Measurements from ENCODE around the gene EP400.
"Not testable (repeated sequence)": the region's sequence is repeated elsewhere in the genome, so short reads cannot be mapped to it uniquely, and the experiment has no call there.

Gene EP400

GRCh38 chr12:132071040-132071810, 121.5 kb downstream of the EP400 start:
- DNase-seq, result no peak

- DNase-seq, result no peak
These were observed 122.2 kb downstream of the EP400 start for GRCh38 chr12:132071830-132072384.

GRCh38 chr12:132074216-132074615, 124.5 kb downstream of the EP400 start:
- DNase-seq, result no peak

GRCh38 chr12:132075026-132075713, 125.4 kb downstream of the EP400 start:
- no peak for DNase-seq

GRCh38 chr12:132075714-132076553, 126.2 kb downstream of the EP400 start:
- DNase-seq, result no peak

DNA sequence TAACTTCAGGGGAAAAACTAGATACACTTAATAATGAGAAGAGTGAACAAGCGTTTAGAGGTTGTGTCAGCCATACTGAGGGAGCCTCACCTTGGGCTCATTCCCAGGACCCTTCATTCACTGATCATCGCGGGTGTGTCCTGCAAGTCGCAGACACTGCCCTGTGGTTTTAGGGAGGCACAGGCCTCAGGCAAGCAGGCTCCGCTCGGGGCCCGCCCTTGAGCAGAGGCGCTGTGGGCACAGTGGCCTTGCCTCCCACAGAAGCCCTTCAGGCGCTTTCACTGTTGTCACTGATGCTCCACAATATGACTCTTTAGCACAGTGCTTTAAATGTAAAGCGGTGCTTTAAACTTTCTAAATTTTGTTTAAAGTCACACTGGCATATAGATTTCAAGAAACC, 127.0 kb downstream of the EP400 start:
- DNase-seq, result no peak

- no peak for DNase-seq
These were observed 127.8 kb downstream of the EP400 start for GRCh38 chr12:132077322-132078100.

GRCh38 chr12:132078190-132078589, 128.4 kb downstream of the EP400 start:
- no peak for DNase-seq

DNA sequence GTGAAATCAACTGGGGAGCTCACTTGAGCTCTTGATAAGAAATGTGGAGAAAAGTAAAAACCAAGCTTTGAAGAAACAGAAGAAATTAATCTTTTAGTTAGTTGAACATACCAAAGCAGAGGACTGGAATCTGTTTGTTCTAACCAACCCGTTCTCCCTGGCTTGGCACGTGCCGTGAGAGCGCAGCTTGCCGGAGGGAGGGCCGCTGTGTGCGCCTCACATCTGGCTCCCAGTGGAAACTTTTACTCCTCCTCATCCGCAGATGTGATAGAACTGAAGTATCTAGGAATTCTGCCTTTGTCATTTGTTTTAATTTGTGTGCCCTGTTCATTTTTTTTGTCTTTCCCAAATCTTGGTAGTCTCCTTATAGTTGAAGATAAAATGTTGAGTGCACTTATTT, 129.5 kb downstream of the EP400 start:
- DNase-seq, result no peak

DNA sequence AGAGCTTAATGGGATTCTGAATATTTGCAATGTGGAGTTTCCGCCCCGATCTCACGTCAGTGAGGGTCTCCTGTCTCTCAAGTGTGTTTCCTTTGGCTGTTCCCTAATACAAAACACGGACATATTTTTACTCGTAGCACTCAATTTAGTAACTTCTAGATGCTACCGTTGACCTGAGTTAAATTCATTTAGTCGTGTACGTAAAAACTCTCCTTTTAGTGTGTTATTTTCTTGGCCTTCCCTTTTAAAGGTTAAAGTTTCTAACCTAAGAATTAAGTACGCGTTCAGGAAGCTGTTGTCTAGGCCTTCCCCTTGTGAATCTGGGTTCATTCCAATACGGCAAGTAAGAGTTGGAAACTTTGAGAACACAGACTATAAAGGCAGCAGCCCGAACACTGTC, 130.0 kb downstream of the EP400 start:
- DNase-seq, result no peak

- not testable (repeated sequence) for DNase-seq
These were observed 130.8 kb downstream of the EP400 start for GRCh38 chr12:132080515-132080914.

GRCh38 chr12:132081423-132081822, 131.7 kb downstream of the EP400 start:
- no peak for DNase-seq

DNA sequence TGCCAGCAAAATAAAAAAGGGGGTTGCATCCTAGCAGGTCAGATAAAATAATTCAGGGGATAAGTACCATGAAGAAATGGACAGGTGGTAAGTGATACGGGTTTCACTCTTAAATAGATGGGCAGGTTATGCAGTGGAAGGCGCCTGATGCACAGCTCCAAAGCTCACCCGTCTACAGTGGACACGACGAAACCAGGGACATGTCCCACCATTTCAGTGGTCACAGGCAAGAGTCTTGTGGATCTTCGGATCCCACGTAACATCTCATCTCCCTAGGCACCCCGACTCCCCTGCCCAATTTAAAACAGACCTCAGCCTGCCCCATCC, 133.8 kb downstream of the EP400 start:
- no peak for DNase-seq

DNA sequence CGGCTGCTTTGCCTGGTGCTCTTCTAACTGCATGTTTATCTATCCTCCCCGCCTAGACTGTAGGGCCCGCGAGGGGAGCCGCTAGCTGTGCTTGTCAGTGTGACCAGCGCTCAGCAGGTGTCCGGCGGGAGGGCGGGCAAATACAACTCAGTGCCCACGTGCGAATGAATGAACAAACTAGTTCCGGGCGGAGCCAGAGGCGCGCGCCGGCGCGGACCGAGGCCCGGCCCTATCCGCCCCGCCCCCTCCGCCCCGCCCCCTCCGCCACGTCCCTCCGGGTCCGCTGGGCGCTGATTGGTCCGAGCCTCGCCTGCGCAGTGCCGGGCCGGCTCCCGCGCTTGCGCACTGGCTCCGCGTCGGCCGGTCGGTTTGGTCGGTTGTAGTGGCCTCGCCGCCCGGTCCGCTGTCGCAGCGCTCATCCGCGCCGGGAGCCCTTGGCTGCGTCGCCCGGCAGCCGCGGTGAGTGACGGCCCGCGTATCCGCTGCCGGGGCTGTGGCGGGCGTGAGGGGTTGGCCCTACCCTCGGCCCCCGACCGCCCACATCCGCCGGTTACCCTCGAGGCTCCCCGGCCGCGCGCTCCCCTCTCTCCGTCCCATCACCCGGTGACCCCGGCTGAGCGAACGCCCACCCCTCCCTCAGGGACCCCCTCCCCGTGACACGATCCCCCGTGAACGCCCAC, 134.3 kb downstream of the EP400 start:
- DNase-seq, result peak; percentile 78

GRCh38 chr12:132084621-132085290, 135.0 kb downstream of the EP400 start:
- no peak for DNase-seq

DNA sequence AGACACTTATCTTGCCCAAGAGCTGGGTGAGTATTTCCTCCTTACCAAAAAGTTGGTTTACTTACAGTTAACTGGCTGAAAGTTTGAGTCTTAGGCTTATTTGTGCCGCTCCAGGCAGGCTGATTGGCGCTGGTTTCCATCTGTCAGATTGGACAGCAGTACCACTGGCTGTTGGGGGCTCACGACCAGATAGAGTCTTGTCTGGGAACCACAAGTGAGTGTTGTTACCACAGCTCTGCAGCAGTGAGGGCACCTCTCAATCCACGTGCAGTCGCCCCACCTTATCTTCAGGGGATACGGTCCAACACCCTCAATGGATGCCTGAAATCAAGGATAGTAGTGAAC, 135.5 kb downstream of the EP400 start:
- no peak for DNase-seq

GRCh38 chr12:132089407-132089910, 139.7 kb downstream of the EP400 start:
- DNase-seq, result no peak

- no peak for DNase-seq
These were observed 144.6 kb downstream of the EP400 start for GRCh38 chr12:132094269-132094891.

DNA sequence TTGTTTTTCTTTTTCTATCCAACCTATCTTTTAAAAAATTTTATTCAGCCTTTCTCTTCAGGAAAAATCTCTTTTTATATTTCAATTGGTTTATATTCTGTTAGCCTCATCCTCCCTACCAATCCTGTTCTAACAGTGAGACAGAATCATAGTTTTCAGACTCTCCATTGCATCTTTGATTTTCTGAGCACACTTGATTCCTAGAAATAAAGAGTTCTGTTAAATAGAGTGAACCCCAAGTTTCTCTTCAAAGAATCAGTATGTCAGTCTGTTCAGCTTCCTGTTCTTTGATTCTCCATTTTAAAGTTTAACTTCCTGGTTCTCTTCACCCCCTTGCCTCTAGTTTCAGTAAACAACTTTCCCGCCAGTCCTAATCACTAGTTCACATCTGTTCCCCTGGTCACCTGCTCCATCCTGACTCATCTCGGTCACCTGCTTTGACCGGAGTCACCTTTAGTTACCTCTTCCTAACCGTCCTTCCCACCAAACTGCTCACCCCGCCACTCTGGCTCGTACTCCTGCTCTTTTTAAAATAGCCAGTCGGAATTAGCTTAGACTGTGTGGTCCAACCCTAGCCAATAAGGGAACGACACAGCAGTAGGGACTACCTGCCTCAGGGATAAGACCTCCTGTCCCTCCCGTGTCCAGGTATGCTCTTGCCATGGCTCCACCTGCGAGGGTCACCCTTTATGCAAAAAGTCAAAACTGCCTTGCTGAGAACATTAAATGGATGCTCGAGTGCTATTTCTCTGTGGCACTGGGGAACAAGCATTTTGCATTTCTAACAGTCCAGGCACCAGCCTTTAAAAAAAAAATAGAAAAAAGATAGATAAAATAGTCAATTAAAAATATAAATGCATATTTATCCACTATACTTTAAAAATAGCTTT, 146.0 kb downstream of the EP400 start:
- no peak for DNase-seq

DNA sequence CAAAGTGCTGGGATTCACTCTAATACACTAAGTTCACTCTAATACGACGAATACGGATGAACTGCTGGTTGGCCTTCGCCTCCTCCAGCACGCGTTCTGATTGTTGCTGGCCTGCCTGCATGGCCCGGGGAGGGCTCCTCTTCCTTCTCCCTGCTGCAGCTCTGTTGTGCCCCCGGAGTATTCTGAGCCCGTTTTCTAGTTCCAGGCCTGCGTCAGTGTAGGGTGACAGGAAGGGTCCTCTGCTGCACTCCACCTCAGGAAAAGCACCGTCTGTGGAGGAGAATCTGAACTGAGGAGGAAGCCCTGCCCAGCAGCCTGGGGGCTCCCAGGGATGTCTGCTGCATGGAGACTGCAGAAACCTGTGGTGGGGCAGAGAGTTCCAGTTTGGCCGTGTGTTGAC, 150.0 kb downstream of the EP400 start:
- DNase-seq, result no peak

Data from NK-92 treated with Interleukin-12 subunit alpha and Interleukin-12 subunit beta, amount 100 ng/mL, for 24 hours (cell line).